Endometrial microvascular endothelial cells (primary cell): ENCODE data around the gene CHPF2. TPM values are rescaled to one million over a fixed set of nuclear protein-coding genes. Genes with fewer than 3 reads are reported as not detected.

ENCODE experiments used
- in situ Hi-C: cut with HindIII; loops from 2 replicates; pipeline ENCODE4 v1.10.0; 2017; ENCODE audit warnings: low sequenced_read_pairs, low pct_unique_long_range_greater_than_20kb; ENCODE audit errors: inconsistent ontology term
- total RNA-seq: library from RNA; depleted of rRNA; stranded (reverse); fragments of >200 nt; gene quantifications from one replicate; pipeline ENCODE4 v1.2.3, GENCODE V29; 2015; ENCODE audit errors: inconsistent ontology term

CHPF2 gene
- 70.0 TPM for total RNA-seq

GRCh38 chr7:151232091-151232916, at the start of gene CHPF2:
CHPF2 (plus strand) TSS chr7:151232483; CDS start chr7:151234012, 1,529 bp downstream.
- in situ Hi-C loops = no loop called here

GRCh38 chr7:151185762-151186639, 46.3 kb upstream of the CHPF2 start:
- in situ Hi-C loops = no loop called here

GRCh38 chr7:151186640-151187408, 45.5 kb upstream of the CHPF2 start, which contains the start of gene ASB10:
ASB10 (minus strand) TSS chr7:151187250; CDS start chr7:151187130, 120 bp downstream.
- in situ Hi-C loops = no loop called here

GRCh38 chr7:151187409-151188251, 44.7 kb upstream of the CHPF2 start:
- in situ Hi-C loops = no loop called here

- in situ Hi-C loops = no loop called here
Observed at GRCh38 chr7:151188252-151188542, 44.1 kb upstream of the CHPF2 start.

- in situ Hi-C loops = no loop called here
Observed at GRCh38 chr7:151189038-151189437, 43.2 kb upstream of the CHPF2 start.

GRCh38 chr7:151191544-151191943, 40.7 kb upstream of the CHPF2 start:
- in situ Hi-C loops = no loop called here

- in situ Hi-C loops = no loop called here
Observed at GRCh38 chr7:151192002-151192539, 40.2 kb upstream of the CHPF2 start.

GRCh38 chr7:151193203-151193978, 38.9 kb upstream of the CHPF2 start:
- in situ Hi-C loops = no loop called here

GRCh38 chr7:151194188-151194587, 38.1 kb upstream of the CHPF2 start:
- in situ Hi-C loops = no loop called here

- in situ Hi-C loops = no loop called here
Observed at GRCh38 chr7:151195616-151196450, 36.5 kb upstream of the CHPF2 start.

GRCh38 chr7:151197932-151198331, 34.4 kb upstream of the CHPF2 start:
- in situ Hi-C loops = no loop called here

GRCh38 chr7:151198945-151199848, 33.1 kb upstream of the CHPF2 start:
- in situ Hi-C loops = no loop called here

GRCh38 chr7:151201344-151201743, 30.9 kb upstream of the CHPF2 start:
- in situ Hi-C loops = no loop called here

GRCh38 chr7:151201751-151202150, 30.5 kb upstream of the CHPF2 start:
- in situ Hi-C loops = no loop called here

GRCh38 chr7:151202836-151203235, 29.4 kb upstream of the CHPF2 start:
- in situ Hi-C loops = no loop called here
